ENCODE measurements around the gene ADAM8. TPM values are rescaled to one million over a fixed set of nuclear protein-coding genes. Genes with fewer than 3 reads are reported as not detected.

ADAM8 gene
- total and polyA plus RNA-seq, 10 of the 15 experiments (the other 5 are each of a cell fraction or from before 2014, with no cell fraction given) = 0.37 to 92.7 (median 21.7) TPM

GRCh38 chr10:133255323-133255722 lies 21.3 kb downstream of the ADAM8 start:
- intact Hi-C loops (cut with micrococcal nuclease; ENCODE audit: unreplicated experiment) = no loop called here
- no peak overlapping the region for H3K4me3 ChIP-seq
- RAD21 ChIA-PET (ENCODE audit: unreplicated experiment) = no interaction called here
- no peak overlapping the region for H3K9ac ChIP-seq (ENCODE audit: control insufficient read depth, insufficient read depth, low read length)
- H3K36me3 ChIP-seq (ENCODE audit: control insufficient read depth in 2 of 2, insufficient read depth in 2 of 2, low read length in 1 of 2) = no peaks in the 10 kb centered on the region
- SMC1A ChIA-PET (ENCODE audit: uncharacterized antibody, unreplicated experiment) = no interaction called here
- POLR2A ChIA-PET = no interaction called here
- TF ChIP-seq POLR2AphosphoS5 (IDR thresholded peaks at IDR 0.05; ENCODE audit: low read length) = no peak
- no peak for TF ChIP-seq ESRRA (IDR thresholded peaks at IDR 0.05; ENCODE audit: low read length)
- TF ChIP-seq, protein P1, sequence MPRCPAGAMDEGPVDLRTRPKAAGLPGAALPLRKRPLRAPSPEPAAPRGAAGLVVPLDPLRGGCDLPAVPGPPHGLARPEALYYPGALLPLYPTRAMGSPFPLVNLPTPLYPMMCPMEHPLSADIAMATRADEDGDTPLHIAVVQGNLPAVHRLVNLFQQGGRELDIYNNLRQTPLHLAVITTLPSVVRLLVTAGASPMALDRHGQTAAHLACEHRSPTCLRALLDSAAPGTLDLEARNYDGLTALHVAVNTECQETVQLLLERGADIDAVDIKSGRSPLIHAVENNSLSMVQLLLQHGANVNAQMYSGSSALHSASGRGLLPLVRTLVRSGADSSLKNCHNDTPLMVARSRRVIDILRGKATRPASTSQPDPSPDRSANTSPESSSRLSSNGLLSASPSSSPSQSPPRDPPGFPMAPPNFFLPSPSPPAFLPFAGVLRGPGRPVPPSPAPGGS (IDR thresholded peaks at IDR 0.05; ENCODE audit: borderline replicate concordance, insufficient read depth, low read depth, low read length, poor library complexity, severe bottlenecking) = no peak
- TF ChIP-seq REST (IDR thresholded peaks at IDR 0.05; ENCODE audit: low read depth, low read length) = no peak
- TF ChIP-seq GABPA (IDR thresholded peaks at IDR 0.05; ENCODE audit: low read depth) = no peak
- no peak for TF ChIP-seq NBN (IDR thresholded peaks at IDR 0.05)
- TF ChIP-seq MYC (IDR thresholded peaks at IDR 0.05; ENCODE audit: insufficient read depth, insufficient read length, insufficient replicate concordance, low read length, severe bottlenecking) = no peak
- no peak for TF ChIP-seq NRF1 (conservative IDR thresholded peaks at IDR 0.05; ENCODE audit: low read depth, low read length)
- no peak for TF ChIP-seq EGR1 (IDR thresholded peaks at IDR 0.05; ENCODE audit: borderline replicate concordance in 1 of 2, low read depth in 2 of 2, low read length in 2 of 2)
- TF ChIP-seq BCL11A (IDR thresholded peaks at IDR 0.05; ENCODE audit: low read depth, low read length) = no peak
- no peak for TF ChIP-seq TBL1XR1 (IDR thresholded peaks at IDR 0.05; ENCODE audit: low read depth, low read length)
- no peak for TF ChIP-seq NFYB (IDR thresholded peaks at IDR 0.05; ENCODE audit: insufficient read depth, low read depth, low read length)
- TF ChIP-seq, protein P2, sequence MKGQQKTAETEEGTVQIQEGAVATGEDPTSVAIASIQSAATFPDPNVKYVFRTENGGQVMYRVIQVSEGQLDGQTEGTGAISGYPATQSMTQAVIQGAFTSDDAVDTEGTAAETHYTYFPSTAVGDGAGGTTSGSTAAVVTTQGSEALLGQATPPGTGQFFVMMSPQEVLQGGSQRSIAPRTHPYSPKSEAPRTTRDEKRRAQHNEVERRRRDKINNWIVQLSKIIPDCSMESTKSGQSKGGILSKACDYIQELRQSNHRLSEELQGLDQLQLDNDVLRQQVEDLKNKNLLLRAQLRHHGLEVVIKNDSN (IDR thresholded peaks at IDR 0.05; ENCODE audit: borderline replicate concordance, extremely low read length, insufficient read depth, low read depth, low read length) = no peak
- TF ChIP-seq CHD1 (IDR thresholded peaks at IDR 0.05; ENCODE audit: low read depth, low read length) = no peak
- no peak for TF ChIP-seq LARP7 (IDR thresholded peaks at IDR 0.05)
- TF ChIP-seq RELA (IDR thresholded peaks at IDR 0.05; ENCODE audit: borderline replicate concordance, partially characterized antibody) = no peak
- in situ Hi-C loops (cut with MboI) = no loop called here
- CTCF ChIA-PET = no interaction called here
- H3K79me2 ChIP-seq (ENCODE audit: control insufficient read depth, insufficient read depth, low read length) = no peaks in the 10 kb centered on the region
- H3K27me3 ChIP-seq (replicated peaks in 1 of 2; ENCODE audit: control insufficient read depth in 2 of 2, insufficient read depth in 2 of 2, low read length in 1 of 2) = no peaks in the 10 kb centered on the region
- no peak for ATAC-seq
- H3K4me2 ChIP-seq (ENCODE audit: control insufficient read depth, insufficient read depth) = no peak overlapping the region
- H3K9me3 ChIP-seq (replicated peaks; ENCODE audit: control insufficient read depth, insufficient read depth, low read length) = no peaks in the 10 kb centered on the region
- H2AFZ ChIP-seq (ENCODE audit: control insufficient read depth, low read depth, low read length) = no peak overlapping the region
- peaks cover 23% of the 10 kb centered on the region for H3K4me1 ChIP-seq (ENCODE audit: control insufficient read depth, insufficient read depth, low read length)
- no peak for DNase-seq (ENCODE audit: low read depth, low spot score)
- FAIRE-seq = no peak
- 65% methylated on average over 15 of the region's 15 CpGs for WGBS (ENCODE audit: insufficient coverage, insufficient replicate concordance, low lambda C conversion rate, missing lambda C conversion rate)
- no peak overlapping the region for H3K27ac ChIP-seq (ENCODE audit: control insufficient read depth, insufficient read depth)
- no TSS peak for BruUV-seq (replicated peaks)
- H4K20me1 ChIP-seq (ENCODE audit: control insufficient read depth, insufficient read depth) = no peaks in the 10 kb centered on the region
